Measurements from ENCODE around the gene SLC16A10. TPM values are rescaled to one million over a fixed set of nuclear protein-coding genes. Genes with fewer than 3 reads are reported as not detected.
A peak's percentile ranks its signal among the peaks of the same experiment; 100 is the strongest.

The SLC16A10 gene
- total RNA-seq, 3 donors from 2014 or later = 1.3 to 5.4 (median 1.8) TPM

DNA sequence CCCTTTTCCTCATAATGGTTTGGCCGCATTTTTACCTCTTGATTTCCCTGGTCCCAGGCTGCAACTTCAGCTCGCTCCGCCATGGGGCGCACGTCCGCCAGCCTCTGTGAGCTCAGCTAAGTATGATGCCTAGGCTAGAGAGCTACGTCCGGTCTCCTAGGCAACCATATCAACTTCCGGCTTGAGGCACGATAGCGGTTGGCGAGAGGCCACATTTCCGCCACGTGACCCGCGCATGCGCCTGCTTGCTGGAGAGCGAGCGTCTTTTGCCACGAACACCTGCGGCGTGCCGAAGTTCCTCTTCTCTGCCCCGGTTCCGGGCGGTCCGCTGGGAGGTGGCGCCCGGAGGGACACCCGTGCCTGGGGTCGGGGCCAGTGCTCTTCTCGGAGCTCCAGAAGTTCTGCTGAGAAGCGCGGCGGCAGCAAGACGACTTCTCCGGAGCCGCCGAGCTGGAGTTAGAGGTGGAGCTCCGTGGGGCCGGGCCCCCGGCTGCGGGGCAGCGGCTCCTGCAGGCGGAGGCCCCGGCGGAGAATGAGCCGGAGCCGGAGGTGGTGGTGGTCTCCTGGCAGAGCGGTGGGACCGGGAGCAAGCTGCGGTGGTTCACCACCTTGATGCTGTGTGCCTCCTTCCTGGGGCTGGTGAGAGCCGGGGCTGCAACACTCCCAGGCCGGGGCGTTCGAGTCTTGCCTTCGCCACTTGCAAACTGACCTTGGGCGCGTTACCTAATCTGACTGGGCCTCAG, 172.0 kb downstream of the SLC16A10 start:
- intact Hi-C loops (cut with DNase I; ENCODE audit: low total_unique reads) = no loop called here
- no peaks in the 10 kb centered on the region for H3K4me1 ChIP-seq
- no peaks in the 10 kb centered on the region for H3K36me3 ChIP-seq
- peak overlapping the region; percentile 90 for H3K27ac ChIP-seq
- DNase-seq (ENCODE audit: low spot score in 2 of 2) = peak; percentile 98 to 99
- TF ChIP-seq POLR2AphosphoS5 (IDR thresholded peaks at IDR 0.05) (peak; percentile 89 to 94 (median 92)), POLR2A (IDR thresholded peaks at IDR 0.05) (peak; percentile 41)
- TF ChIP-seq, protein P1, sequence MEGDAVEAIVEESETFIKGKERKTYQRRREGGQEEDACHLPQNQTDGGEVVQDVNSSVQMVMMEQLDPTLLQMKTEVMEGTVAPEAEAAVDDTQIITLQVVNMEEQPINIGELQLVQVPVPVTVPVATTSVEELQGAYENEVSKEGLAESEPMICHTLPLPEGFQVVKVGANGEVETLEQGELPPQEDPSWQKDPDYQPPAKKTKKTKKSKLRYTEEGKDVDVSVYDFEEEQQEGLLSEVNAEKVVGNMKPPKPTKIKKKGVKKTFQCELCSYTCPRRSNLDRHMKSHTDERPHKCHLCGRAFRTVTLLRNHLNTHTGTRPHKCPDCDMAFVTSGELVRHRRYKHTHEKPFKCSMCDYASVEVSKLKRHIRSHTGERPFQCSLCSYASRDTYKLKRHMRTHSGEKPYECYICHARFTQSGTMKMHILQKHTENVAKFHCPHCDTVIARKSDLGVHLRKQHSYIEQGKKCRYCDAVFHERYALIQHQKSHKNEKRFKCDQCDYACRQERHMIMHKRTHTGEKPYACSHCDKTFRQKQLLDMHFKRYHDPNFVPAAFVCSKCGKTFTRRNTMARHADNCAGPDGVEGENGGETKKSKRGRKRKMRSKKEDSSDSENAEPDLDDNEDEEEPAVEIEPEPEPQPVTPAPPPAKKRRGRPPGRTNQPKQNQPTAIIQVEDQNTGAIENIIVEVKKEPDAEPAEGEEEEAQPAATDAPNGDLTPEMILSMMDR (IDR thresholded peaks at IDR 0.05) = peak; percentile 98 to 99 (median 99)
- peak overlapping the region; percentile 69 to 80 (median 79) for H3K4me3 ChIP-seq
- H3K9me3 ChIP-seq = no peaks in the 10 kb centered on the region
- no peaks in the 10 kb centered on the region for H3K27me3 ChIP-seq

DNA sequence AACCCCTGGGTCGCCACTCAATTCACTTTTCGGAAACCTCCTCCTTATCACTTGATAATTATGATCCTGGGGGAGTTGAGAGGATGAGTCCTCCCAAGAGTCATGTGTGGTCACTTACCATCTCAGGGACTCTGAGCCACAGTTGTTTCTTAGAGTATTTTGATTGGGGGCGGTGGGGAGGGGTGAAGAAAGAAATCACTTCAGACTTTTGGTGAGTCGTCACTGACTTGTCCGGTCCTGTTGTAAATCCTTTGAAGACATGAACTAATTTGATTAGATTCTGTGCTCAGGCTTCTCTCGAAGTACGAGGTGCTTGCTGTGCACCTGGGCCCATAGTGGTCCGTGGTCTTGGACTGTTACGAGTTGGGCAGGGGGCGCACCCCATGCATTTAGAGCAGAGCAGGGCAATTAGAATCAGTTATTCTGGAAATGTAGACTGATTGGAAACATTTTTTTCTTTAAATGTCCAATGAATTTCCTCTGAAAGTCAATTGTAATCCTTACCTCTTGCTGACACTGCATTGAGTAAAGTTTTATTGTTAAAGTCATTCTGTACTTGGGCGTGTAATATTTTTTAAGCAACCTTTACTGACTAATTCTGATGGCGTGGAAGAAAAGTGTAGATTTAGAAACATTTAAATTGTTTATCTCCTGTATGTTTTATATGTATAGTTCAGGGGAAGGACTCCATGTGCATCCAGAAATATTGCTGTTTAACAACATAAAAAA, 173.4 kb downstream of the SLC16A10 start:
- DNase-seq (ENCODE audit: low spot score in 2 of 2) = no peak
- Histone ChIP-seq H3K4me1 (no peaks in the 10 kb centered on the region), H3K27ac (no peak overlapping the region), H3K27me3 (no peaks in the 10 kb centered on the region), H3K9me3 (no peaks in the 10 kb centered on the region), H3K4me3 (peak overlapping the region in 1 of 3 donors; percentile 79), H3K36me3 (no peaks in the 10 kb centered on the region)
- TF ChIP-seq POLR2A (IDR thresholded peaks at IDR 0.05) = no peak
- TF ChIP-seq, protein P1 (IDR thresholded peaks at IDR 0.05) = no peak
- TF ChIP-seq POLR2AphosphoS5 (IDR thresholded peaks at IDR 0.05) = no peak
- intact Hi-C loops (cut with DNase I; ENCODE audit: low total_unique reads) = no loop called here

DNA sequence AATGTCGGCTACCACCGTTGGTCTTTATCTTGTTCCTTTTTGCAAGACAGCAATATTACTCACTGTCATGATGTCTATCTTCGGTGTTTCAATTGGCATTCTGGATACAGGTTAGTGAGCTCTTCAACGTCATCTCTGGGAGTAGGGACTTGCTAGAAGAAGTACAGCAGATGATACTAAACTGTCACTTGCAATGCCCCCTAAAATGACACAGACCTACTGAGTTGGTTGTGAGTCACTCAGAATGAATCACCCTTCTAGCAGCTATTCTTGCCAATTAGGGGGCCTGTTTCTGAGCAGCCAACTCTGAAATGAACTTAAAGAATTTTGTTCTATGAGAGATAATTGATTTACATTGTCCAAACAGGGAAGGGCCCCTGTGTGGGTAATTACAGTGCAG, 176.5 kb downstream of the SLC16A10 start:
- TF ChIP-seq POLR2AphosphoS5 (IDR thresholded peaks at IDR 0.05) = no peak
- TF ChIP-seq, protein P1 (IDR thresholded peaks at IDR 0.05) = no peak
- no peak for TF ChIP-seq POLR2A (IDR thresholded peaks at IDR 0.05)
- no peak overlapping the region for H3K27ac ChIP-seq
- H3K27me3 ChIP-seq = no peaks in the 10 kb centered on the region
- no peaks in the 10 kb centered on the region for H3K36me3 ChIP-seq
- H3K4me1 ChIP-seq = no peaks in the 10 kb centered on the region
- H3K9me3 ChIP-seq = no peaks in the 10 kb centered on the region
- no peak overlapping the region for H3K4me3 ChIP-seq
- intact Hi-C loops (cut with DNase I; ENCODE audit: low total_unique reads) = no loop called here
- DNase-seq (ENCODE audit: low spot score in 2 of 2) = no peak

DNA sequence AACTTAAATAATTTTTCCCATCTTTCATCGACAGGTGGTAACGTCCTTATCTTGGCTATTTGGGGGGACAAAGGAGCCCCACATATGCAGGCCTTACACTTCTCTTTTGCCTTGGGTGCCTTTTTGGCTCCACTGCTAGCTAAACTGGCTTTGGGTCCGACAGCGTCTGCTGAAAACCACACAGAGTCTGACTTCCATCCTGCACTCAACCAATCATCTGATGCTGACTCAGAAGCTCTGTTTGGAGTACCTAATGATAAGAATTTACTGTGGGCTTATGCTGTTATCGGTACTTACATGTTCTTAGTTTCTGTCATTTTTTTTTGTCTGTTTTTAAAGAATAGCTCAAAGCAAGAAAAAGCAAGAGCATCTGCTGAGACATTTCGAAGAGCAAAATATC, 178.5 kb downstream of the SLC16A10 start:
- Histone ChIP-seq H3K27ac (no peak overlapping the region), H3K4me1 (no peaks in the 10 kb centered on the region), H3K27me3 (no peaks in the 10 kb centered on the region), H3K36me3 (no peaks in the 10 kb centered on the region), H3K9me3 (no peaks in the 10 kb centered on the region), H3K4me3 (no peak overlapping the region)
- DNase-seq (ENCODE audit: low spot score in 2 of 2) = no peak
- no peak for TF ChIP-seq POLR2A (IDR thresholded peaks at IDR 0.05)
- no peak for TF ChIP-seq POLR2AphosphoS5 (IDR thresholded peaks at IDR 0.05)
- TF ChIP-seq, protein P1 (IDR thresholded peaks at IDR 0.05) = no peak
- intact Hi-C loops (cut with DNase I; ENCODE audit: low total_unique reads) = no loop called here

DNA sequence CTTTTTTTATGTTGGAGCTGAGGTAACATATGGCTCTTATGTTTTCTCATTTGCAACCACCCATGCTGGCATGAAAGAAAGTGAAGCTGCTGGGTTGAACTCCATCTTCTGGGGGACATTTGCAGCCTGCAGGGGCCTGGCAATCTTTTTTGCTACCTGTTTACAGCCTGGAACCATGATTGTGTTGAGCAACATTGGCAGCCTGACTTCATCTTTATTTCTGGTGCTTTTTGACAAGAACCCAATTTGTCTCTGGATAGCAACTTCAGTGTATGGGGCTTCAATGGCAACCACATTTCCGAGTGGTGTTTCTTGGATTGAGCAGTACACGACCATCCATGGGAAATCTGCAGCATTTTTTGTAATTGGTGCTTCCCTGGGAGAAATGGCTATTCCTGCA, 179.0 kb downstream of the SLC16A10 start:
- no peaks in the 10 kb centered on the region for H3K36me3 ChIP-seq
- intact Hi-C loops (cut with DNase I; ENCODE audit: low total_unique reads) = no loop called here
- H3K27ac ChIP-seq = no peak overlapping the region
- DNase-seq (ENCODE audit: low spot score in 2 of 2) = no peak
- no peaks in the 10 kb centered on the region for H3K4me1 ChIP-seq
- H3K27me3 ChIP-seq = no peaks in the 10 kb centered on the region
- TF ChIP-seq, protein P1 (IDR thresholded peaks at IDR 0.05) = no peak
- TF ChIP-seq POLR2AphosphoS5 (IDR thresholded peaks at IDR 0.05) (no peak), POLR2A (IDR thresholded peaks at IDR 0.05) (no peak)
- H3K9me3 ChIP-seq = no peaks in the 10 kb centered on the region
- no peak overlapping the region for H3K4me3 ChIP-seq

Data from breast epithelium (tissue), 4 donors.